C4-2B (cell line): ENCODE data around the gene P3R3URF.

Experiments used
- ZFX ChIP-seq: fragments of 450-650 bp; IDR thresholded peaks from 2 replicates; pipeline ENCODE4 v1.6.1; 2017
- TF ChIP-seq, protein P1 (sequence below): fragments of 450-650 bp; conservative IDR thresholded peaks from 2 replicates; pipeline ENCODE4 v1.5.1; 2017; ENCODE audit warnings: mild to moderate bottlenecking

DNA sequence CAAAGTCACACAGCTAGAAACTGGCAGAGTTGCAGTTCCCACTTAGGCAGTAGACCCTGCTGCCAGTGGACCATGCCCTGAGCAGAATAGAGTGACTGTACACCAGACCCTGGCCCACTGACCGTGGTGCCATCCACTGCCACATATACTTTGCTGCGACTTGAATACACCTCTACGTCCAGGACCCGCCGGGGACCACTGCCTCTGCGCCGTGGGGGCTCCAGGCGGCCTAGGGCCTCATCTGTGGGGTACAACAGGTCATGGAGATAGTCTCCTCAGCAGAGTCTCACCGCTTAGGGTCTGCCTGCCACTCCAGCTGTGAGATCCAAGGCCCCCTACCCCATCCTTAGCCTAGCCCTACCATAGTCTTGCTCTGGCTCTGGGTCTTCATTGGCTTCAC lies 20.3 kb upstream of the P3R3URF start:
- TF ChIP-seq, protein P1, sequence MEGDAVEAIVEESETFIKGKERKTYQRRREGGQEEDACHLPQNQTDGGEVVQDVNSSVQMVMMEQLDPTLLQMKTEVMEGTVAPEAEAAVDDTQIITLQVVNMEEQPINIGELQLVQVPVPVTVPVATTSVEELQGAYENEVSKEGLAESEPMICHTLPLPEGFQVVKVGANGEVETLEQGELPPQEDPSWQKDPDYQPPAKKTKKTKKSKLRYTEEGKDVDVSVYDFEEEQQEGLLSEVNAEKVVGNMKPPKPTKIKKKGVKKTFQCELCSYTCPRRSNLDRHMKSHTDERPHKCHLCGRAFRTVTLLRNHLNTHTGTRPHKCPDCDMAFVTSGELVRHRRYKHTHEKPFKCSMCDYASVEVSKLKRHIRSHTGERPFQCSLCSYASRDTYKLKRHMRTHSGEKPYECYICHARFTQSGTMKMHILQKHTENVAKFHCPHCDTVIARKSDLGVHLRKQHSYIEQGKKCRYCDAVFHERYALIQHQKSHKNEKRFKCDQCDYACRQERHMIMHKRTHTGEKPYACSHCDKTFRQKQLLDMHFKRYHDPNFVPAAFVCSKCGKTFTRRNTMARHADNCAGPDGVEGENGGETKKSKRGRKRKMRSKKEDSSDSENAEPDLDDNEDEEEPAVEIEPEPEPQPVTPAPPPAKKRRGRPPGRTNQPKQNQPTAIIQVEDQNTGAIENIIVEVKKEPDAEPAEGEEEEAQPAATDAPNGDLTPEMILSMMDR = no peak
- TF ChIP-seq ZFX = no peak
